Measurements from ENCODE around the gene RSPO4.

GRCh38 chr20:959996-960615 lies 42.0 kb downstream of the RSPO4 start:
- TF ChIP-seq CTCF (IDR thresholded peaks at IDR 0.05) = no peak
- TF ChIP-seq EP300 (IDR thresholded peaks at IDR 0.05) = no peak
- TF ChIP-seq POLR2AphosphoS5 (IDR thresholded peaks at IDR 0.05) = no peak

Measured in sigmoid colon (tissue), 4 donors.